Brain microvascular endothelial cell (primary cell): ENCODE measurements around the gene RNLS.

Experiments used
- DNase-seq: peaks from one replicate; pipeline ENCODE4 v3.0.0-alpha.2; 2020
- H3K27ac ChIP-seq: fragments of 250-450 bp; sonication (Bioruptor Pico); 2 replicates; pipeline ENCODE4 v1.5.1; 2020; ENCODE audit warnings: mild to moderate bottlenecking, moderate library complexity
- H3K27me3 ChIP-seq: fragments of 250-450 bp; sonication (Bioruptor Pico); replicated peaks from 2 replicates; pipeline ENCODE4 v1.5.1; 2020; ENCODE audit warnings: mild to moderate bottlenecking
- H3K36me3 ChIP-seq: fragments of 250-450 bp; sonication (Bioruptor Pico); replicated peaks from 2 replicates; pipeline ENCODE4 v1.5.1; 2020; ENCODE audit warnings: mild to moderate bottlenecking
- H3K4me3 ChIP-seq: 2 replicates; pipeline ENCODE4 v1.5.1; 2011; ENCODE audit warnings: low read depth, mild to moderate bottlenecking, control low read depth, low read length, moderate library complexity
- CTCF ChIP-seq: IDR thresholded peaks from 2 replicates; pipeline ENCODE4 v1.5.1; 2011; ENCODE audit warnings: low read depth, mild to moderate bottlenecking, moderate library complexity, low read length, control low read depth, inconsistent platforms; ENCODE audit errors: missing control alignments
- in situ Hi-C: cut with HindIII; loops from 2 replicates; pipeline ENCODE4 v1.10.0; 2017; ENCODE audit warnings: low sequenced_read_pairs, low pct_ligation_motif_present

RNLS gene

GRCh38 chr10:88411772-88412349, 171.3 kb downstream of the RNLS start:
- no peak for TF ChIP-seq CTCF
- in situ Hi-C loops: no loop called here
- Histone ChIP-seq H3K27ac (no peak overlapping the region), H3K27me3 (no peaks in the 10 kb centered on the region), H3K36me3 (no peaks in the 10 kb centered on the region), H3K4me3 (no peak overlapping the region)
- no peak for DNase-seq

GRCh38 chr10:88409824-88410223, 173.3 kb downstream of the RNLS start:
- Histone ChIP-seq H3K36me3 (no peaks in the 10 kb centered on the region), H3K27ac (no peak overlapping the region), H3K4me3 (no peak overlapping the region), H3K27me3 (no peaks in the 10 kb centered on the region)
- DNase-seq: no peak
- in situ Hi-C loops: no loop called here
- no peak for TF ChIP-seq CTCF

- TF ChIP-seq CTCF: no peak
- Histone ChIP-seq H3K27me3 (no peaks in the 10 kb centered on the region), H3K4me3 (no peak overlapping the region), H3K27ac (no peak overlapping the region), H3K36me3 (no peaks in the 10 kb centered on the region)
- DNase-seq: no peak
- in situ Hi-C loops: no loop called here
These were observed 173.9 kb downstream of the RNLS start for GRCh38 chr10:88409236-88409635.

GRCh38 chr10:88408096-88408495, 175.0 kb downstream of the RNLS start:
- in situ Hi-C loops: no loop called here
- Histone ChIP-seq H3K27ac (no peak overlapping the region), H3K27me3 (no peaks in the 10 kb centered on the region), H3K36me3 (no peaks in the 10 kb centered on the region), H3K4me3 (no peak overlapping the region)
- no peak for DNase-seq
- no peak for TF ChIP-seq CTCF

GRCh38 chr10:88404133-88404532, 179.0 kb downstream of the RNLS start:
- no peaks in the 10 kb centered on the region for H3K27me3 ChIP-seq
- no peak overlapping the region for H3K4me3 ChIP-seq
- in situ Hi-C loops: no loop called here
- TF ChIP-seq CTCF: no peak
- no peak overlapping the region for H3K27ac ChIP-seq
- H3K36me3 ChIP-seq: no peaks in the 10 kb centered on the region
- no peak for DNase-seq

GRCh38 chr10:88401671-88402347, 181.3 kb downstream of the RNLS start:
- Histone ChIP-seq H3K27ac (no peak overlapping the region), H3K36me3 (no peaks in the 10 kb centered on the region), H3K4me3 (no peak overlapping the region), H3K27me3 (no peaks in the 10 kb centered on the region)
- peak; percentile 32 for TF ChIP-seq CTCF
- in situ Hi-C loops: no loop called here
- peak; percentile 22 for DNase-seq
